HG03103 (cell line): ENCODE measurements around the gene CADM1.

Source experiments
- ATAC-seq: cut with Tn5 transposase; IDR thresholded peaks from one replicate; pipeline ENCODE4 v1.9.1; 2021; ENCODE audit warnings: low read depth; ENCODE audit not compliant: unreplicated experiment

Gene CADM1

DNA sequence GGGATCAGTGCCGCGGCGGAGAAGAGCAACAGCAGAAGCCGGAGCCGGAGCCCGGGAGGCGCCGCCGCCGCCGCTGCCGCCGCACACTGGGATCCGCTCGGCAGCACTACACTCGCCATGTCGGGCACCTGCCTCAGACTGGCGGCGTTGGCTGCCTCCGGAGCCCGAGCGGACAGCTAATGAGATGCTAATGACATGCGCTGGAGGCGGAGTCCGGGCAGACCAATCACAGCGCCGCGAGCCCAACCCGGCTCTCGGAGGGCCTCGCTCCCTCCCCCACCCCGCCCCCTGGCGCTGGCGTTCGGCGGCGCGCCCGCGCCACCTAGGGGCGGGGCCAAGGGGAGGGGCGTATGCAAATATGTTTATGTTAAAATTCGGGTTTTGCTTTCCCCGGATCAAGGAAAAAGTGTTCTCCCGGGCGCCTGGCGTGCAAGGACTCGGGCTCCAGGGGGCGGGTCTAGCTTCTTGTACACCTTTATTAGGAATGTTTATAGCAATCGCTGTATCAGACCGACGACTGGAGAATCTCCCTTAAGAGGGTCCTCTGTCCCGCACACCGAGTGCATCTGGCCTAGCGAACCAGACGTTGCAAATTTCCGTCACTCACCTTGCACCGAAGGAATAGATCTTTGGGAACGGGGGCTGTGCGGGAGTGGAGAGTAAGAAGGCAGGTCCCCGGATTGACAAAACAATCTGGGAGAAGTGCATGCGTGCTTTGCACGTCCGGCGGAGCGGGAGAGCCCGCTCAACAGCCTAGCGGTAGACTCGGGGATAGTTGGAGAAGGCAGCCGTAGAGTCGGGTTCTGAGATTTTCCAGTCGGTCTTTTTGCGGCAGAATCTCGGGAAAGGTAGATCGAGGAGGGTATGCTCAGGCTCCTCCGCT, at the start of gene CADM1:
CADM1 (minus strand) TSS at position 140 of the 883 bp plus-strand sequence.
- ATAC-seq = no peak

DNA sequence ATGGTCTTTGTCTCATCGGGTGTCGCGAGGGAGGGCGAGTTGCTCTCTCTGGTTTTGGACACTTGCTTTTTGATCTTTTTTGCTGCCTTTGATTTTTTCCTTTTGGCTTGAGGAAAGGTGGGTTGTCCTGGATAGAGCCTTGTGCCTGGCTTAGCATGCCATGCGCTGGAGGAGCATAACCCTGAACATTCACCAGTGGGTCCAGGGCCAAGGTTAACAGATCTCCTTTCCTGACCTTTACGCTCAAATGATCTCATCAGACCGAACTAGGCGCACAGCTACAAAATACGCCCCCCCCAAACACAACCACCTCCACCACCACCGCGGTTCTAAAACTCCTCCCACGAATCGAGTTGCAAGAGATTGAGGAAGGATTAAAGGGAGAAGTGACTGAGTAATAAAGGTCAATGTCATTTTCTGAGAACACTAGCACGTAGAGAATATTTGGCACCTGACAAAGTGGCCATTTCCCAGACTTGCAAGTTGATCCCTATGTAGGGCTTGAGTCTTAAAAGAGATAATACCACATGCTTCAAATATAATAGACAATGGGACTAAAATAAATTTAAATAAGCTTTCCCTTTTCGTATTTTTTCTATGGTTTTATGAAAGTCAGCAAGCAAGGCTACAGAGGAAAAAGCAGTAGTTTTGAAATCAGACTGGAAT, 48.7 kb upstream of the CADM1 start:
- ATAC-seq = no peak

DNA sequence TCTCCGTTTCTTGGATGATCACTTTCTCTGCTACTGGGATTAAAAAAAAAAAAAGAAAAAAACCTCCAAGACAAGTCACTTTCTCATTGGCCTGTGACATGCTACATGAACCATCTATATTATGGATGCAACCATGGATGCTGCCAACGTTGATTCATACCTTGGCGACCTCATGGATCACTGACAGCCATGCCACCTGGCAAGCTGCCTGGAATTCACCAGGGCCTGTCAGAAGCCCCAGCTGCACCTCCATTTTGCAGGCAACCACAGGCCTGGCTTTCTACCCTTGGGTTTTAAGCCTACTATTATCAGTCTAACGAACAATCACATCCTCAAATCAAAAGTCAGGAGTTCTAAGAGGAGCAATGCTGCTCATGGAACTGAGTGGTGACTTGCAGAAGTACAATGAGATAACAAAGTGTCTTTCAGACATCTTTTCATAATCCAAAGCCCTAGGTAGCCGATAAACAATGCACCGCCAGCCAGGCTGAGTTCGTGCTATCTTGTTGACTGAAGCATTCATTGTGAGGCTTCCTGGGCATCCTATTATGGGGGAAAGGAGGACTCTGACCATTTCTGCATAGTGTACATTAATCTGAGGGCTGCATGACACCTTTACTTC, 48.0 kb upstream of the CADM1 start:
- no peak for ATAC-seq

DNA sequence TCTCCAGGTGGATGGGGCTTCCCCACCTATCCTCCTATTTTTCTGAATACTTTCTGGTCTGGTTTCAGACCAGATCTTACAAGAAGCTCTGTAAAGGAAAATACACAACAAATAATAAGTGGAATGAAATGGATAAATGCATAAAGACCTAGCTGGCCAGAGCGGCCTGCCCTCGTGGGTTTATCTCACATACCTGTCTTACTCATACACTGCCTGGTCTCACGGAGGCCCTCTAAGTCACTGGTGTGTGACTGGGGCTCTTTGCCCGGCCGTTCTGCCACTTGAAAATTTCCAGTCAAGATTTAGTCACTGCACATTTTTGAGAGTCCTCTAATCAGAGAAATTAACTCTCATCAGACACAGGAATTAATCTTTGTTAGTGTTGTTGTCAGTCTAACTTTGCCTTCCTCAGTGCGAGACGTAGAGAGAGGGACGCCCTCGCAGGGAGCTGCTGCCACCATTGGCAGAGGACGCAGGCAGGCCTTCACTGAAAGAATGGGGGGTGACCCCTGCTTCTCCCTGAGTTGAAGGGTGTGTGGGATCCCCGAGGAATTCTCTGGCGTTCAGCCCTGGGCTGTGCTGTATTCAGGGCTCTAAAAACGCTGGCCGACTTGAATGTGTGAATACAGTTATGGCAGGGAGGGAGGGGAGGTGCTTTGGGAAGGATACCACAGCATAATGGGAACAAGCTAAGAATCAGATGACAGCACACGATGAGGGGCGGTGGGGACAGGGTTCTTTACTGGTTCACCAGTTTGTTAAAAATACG, 46.3 kb upstream of the CADM1 start:
- no peak for ATAC-seq

DNA sequence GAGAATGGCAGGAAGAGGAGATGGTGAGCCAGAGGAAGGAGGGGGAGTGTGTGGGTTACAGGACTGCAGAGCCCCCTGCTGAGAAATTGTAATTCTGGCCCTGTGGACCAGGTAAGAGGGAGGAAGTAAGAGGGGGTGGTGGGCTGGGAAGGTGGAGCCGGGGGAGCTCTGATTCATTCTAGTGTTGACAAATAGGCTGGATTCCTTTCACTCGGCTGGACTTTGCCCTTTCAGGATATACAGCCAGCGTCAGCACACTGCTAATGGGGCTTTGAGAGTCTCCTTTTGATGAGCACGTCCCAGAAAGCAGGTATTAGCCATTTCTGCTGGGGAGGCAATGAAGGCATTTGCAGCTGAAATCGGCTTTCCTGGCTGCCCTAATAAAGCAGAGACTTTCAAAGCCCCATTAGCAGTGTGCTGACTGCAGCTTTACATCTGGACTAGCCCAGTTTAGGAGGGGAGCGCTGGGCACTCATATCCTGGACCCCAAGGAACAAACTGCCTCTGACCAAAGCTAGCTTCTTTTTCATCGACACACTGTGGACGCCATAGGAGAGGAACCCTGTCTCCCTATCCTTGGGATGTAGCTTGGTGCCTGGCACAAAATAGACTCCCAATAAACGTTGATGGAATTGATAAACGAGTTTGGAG, 44.8 kb upstream of the CADM1 start:
- no peak for ATAC-seq

DNA sequence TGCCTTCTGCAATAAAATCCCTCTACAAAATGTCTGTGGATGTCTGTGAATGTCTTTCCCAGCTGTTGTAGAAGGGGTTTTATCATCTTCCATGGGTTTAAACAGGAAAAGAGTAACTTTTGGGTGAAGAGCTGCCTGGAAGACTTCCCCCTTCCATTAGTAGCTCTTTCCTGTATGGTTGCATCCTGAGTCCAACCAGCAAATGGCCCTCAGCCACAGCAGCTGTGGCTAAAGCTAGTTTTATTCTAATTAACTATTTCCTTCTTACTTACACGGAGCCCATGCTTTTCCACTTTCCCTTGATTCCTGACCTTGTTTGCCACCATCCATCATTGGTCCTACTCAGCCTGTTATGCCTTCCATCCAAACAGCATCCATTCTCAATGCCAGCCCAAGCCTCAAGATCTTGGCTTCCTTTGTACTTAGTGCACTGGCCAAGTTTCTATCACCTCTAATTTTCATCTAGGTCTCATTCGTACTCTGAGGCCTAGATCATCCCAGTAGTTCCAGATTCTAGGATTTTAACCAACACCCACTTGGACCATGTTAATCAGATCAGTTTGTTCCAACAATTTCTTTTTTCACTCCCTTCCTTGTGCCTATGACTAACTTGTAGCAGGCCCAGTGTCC, 41.5 kb upstream of the CADM1 start:
- ATAC-seq = no peak

DNA sequence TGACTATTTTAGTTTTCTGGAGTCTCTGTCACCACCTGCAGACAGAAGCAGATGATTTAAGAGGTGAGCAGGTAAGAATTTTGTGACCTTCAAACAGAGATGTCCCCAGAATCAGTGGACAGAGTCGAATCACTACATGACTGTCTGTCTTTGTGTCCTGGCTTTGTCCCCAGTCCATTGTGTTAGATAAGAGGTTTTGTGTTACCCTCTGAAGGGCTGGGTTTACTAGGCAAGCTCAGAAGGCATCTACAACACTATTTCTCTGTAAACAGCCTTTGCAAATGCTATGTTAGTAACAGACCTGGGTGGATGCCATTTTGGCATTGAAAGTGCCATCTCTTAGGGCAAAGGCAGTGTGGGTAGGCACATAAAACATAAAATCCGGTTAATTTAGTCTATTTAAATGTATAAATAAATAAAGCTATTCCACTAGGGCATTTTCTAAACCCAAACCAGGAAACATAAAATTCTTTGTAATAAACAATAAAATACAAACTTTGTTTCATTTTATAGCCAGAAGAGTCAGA, 40.3 kb upstream of the CADM1 start:
- ATAC-seq = no peak

DNA sequence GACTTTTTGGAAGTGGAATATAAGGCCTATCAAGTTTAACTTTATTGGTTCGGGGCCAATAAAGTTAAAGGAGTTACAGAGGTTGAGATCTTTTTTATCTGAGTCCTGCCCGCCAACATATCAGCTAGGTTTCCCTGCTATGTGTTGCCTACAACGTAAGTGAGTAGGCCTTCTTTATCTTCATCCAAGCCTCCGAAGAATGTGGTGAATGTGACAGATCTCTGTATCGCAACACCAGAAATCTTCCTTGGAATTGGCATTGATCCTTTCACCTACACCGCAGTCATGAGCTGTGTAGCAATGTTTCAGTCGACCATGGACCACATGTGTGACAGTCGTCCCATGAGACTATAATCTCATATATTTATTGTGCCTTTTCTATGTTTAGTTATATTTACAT, 37.3 kb upstream of the CADM1 start:
- ATAC-seq = no peak

DNA sequence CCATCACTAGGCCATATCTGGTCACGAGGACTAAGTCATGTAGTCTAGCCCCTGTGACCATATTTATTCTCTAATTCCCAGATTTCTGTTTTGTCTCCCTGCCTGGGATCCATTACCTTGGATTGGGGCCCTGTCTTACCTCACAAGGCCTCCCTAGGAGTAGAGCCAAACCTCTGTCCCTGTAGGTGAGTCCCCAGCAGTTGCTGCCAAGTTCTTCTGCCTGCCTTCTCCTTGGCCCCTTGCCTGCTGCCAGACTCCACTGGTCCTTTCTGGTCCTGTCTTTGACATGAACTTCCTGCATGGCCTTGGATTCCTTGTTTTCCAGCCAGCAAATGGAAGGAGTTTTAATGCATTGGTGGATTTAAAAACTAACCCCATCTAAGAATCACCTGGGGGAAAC, 35.6 kb upstream of the CADM1 start:
- ATAC-seq = no peak

DNA sequence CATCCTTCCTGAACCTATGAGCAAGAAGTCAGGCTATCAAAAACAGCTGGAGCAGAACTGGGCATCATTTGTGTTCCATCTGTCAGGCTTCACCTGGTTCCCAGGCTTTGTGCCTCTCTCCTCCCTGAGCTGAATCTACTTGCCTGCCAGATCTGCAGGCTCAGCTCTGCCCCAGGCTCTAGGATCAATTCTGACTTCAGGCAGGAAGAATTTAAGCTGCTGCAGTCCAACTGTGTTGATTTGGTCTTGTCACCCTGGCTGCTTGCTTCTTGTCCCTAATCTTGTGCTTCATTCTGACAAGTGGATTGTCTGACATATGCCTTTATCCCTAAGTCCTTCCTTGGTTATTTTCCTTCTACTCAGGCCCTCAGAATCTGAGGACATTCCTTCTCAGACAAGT, 31.6 kb upstream of the CADM1 start:
- no peak for ATAC-seq

DNA sequence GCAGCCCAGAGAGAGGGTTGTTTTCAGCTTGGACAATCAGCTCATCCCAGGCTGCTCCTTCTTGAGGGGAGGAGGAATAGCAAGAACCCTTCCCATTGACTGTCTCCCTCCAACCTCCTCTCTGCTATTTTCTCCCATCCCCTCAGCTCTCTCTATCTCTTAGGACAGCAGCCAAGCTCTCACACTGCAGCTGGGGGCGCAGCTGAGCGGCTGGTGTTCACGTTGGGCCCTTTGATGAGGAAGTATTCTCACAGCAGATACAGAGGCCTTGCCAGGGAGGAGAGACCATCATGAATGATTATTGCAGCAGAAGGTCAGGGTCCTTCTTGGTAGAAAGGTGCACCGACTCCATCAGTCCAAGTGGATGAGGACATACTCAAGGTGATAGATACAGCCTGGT, 26.5 kb upstream of the CADM1 start:
- ATAC-seq = no peak

DNA sequence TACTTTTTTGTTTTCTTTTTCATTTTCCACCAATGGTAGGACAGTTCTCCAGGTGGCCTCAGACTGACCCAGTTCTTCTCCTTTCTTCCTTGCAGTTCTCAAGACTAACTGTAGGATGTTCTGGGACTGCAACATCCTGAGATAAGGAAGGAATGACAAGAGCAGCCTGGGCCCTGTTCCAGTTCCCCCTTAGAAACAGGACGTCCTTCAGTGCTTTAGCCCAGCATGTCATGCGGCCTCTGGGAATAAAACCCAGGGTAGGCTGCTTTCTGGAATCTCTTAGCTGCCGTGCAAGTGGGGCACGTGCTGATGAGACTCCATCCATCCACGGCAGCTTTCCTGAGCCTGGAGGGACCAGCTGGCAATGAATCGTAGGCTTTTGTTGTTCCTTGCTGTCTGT, 24.0 kb upstream of the CADM1 start:
- ATAC-seq = no peak

DNA sequence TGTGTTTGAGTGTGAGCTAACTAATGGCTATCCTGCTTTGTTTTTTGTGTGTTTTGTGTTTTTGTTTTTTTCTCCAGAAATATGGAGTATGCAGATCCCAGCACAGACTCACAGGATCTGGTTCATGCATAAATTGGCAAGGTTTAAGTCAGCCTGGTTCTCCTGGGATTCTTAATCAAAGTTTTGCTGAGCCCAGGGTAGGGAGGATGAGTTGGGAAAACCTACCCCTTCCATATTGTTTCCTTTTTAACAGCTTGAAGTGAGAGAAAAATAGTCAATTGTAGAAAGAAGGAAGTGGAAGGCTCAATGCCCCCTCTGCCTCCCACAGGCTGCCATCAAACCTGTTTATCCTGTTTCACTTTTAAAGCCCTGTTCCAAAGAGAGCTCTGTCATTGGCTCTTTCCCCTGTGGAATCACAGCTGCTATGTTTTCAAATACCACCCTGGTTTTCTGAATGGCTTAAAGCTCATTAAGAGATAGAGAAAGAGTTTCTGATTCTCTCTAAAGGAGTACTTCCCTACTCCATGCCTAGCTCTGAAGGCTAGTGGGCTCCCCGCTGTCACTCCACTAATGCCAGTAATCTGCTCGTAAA, 23.4 kb upstream of the CADM1 start:
- no peak for ATAC-seq

DNA sequence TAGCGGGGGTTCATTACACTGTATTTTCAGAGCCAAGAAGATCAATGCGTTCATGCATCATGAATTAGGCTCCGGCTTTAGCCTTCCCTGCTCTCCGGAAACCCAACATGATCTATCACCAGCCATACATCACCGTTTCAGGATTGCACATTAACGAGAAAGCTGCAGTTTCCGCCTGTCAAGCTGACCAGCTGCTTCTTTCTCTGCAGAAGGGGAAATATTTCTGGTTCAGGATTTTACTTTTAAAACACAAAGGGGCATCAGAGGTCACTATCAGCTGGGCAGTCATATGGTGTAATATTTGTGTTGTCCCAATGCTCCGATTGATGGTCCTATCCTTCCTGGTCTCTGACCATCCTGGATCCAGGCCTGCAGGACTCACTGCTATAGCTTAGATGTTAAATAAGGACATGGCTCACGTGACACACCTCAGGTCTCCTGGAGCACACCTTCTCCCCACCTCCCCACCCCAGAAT, 21.4 kb upstream of the CADM1 start:
- ATAC-seq = no peak

DNA sequence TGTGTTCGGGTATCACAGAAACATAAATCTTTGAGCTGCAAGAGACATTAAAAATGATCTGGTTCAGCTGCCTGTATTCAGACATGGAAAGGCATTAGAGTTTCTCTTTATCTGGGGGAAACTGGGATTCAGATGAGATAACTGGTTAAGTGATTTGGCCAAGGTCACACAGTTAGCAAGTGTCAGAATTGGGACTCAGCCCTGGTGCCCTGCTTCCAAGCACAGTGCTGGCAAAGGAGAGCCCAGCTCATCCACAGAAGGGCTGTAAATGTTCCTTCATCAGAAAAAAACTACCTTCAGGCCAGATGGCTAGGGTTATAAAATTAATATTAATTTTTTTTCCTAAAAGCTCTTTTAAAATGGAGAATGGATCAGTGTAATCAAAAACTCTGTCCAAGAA, 20.4 kb upstream of the CADM1 start:
- no peak for ATAC-seq

DNA sequence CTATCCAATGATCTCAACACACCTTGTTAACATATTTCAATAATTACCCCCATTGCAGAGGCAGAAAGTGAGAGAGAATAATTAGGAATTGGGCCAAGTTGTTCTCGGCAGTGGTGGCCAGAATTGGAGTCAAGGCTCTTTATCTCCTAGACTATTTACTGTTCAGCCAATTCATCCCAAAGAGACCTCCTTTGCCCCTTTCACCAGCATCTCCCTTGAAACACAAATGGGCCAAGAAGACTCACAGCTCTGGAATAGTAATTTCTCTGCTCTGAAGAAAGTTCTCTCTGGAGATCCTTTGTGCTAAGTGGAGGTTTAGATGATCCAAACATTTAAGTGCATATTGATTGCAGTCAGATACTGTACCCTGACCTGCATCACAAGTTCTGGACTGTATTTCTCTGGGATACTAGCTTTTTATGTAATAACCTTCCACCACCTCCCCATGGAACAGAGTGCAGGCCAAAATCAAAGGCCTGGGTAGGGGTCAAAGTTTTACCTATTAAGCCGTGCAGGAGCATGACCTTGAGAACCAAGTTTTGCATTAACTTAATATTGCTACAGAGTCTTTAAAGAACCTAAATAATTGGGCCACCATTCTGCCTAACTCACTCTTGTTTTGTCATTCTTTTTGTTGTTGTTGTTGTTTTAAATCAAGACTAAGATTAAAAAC, 19.6 kb upstream of the CADM1 start:
- no peak for ATAC-seq

DNA sequence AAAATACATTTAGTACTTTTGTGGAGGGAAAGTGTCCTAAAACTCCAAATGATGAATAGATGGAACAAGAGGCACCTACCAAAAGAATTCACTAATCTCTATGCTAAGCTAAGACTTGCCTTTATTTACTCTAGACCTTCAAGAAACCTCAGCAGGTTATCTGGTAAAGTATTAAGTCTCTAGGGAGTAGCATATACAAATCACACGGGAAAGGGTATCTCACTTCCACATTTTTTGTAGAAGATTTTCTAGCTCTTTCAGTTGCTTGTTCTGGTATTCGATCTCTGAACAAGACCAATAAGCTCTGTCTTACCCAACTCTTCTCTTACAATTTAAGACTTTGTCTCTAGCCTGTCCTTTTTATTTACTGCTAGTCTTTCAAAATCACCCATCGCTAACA, 18.1 kb upstream of the CADM1 start:
- ATAC-seq = no peak

DNA sequence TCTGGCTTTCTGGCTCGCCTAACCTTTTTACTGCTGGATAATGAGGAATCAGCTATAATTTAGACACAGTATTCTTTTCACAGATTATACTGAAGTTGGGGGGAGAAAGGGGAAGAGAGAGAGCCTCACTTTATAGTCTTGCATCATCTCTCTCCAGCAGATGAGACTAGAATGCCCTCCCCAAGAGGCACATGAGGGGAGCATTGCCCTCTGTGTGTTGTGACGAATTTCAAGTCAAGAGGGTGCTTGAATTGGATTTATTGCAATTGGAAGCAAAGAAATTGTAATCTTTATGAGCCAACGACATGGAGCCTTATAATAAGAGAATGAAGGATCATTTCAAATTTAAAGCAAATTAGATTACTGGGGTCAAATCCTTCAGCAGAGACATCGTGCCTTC, 17.6 kb upstream of the CADM1 start:
- ATAC-seq = no peak
